ENCODE data around the gene ALDH1A3.

Gene ALDH1A3

GRCh38 chr15:100901702-100902435, 22.2 kb downstream of the ALDH1A3 start:
- no peak for DNase-seq (ENCODE audit: low read depth, low spot score)

- DNase-seq (ENCODE audit: low read depth, low spot score): peak; percentile 69
Measured at GRCh38 chr15:100902436-100903167, 23.0 kb downstream of the ALDH1A3 start.

GRCh38 chr15:100903168-100903554, 23.5 kb downstream of the ALDH1A3 start:
- DNase-seq (ENCODE audit: low read depth, low spot score): no peak

- DNase-seq (ENCODE audit: low read depth, low spot score): no peak
Measured at GRCh38 chr15:100905850-100906249, 26.2 kb downstream of the ALDH1A3 start.

- DNase-seq (ENCODE audit: low read depth, low spot score): no peak
Measured at GRCh38 chr15:100908466-100908865, 28.8 kb downstream of the ALDH1A3 start.

- no peak for DNase-seq (ENCODE audit: low read depth, low spot score)
Measured at GRCh38 chr15:100909565-100909964, 29.9 kb downstream of the ALDH1A3 start.

GRCh38 chr15:100909989-100910955, 30.6 kb downstream of the ALDH1A3 start:
- DNase-seq (ENCODE audit: low read depth, low spot score): no peak

- no peak for DNase-seq (ENCODE audit: low read depth, low spot score)
Measured at GRCh38 chr15:100911086-100911485, 31.5 kb downstream of the ALDH1A3 start.

GRCh38 chr15:100913961-100914360, 34.3 kb downstream of the ALDH1A3 start:
- no peak for DNase-seq (ENCODE audit: low read depth, low spot score)

- no peak for DNase-seq (ENCODE audit: low read depth, low spot score)
Measured at GRCh38 chr15:100914876-100915275, 35.2 kb downstream of the ALDH1A3 start.

GRCh38 chr15:100918034-100918689, 38.5 kb downstream of the ALDH1A3 start:
- DNase-seq (ENCODE audit: low read depth, low spot score): peak; percentile 31

GRCh38 chr15:100918690-100919480, 39.3 kb downstream of the ALDH1A3 start, which contains the start of gene LRRK1:
Gene LRRK1, plus strand, starts transcription at chr15:100919357. Its CDS starts 5,276 bp downstream, at chr15:100924633.
- DNase-seq (ENCODE audit: low read depth, low spot score): no peak

- DNase-seq (ENCODE audit: low read depth, low spot score): no peak
Measured at GRCh38 chr15:100919481-100920405, 40.1 kb downstream of the ALDH1A3 start.

GRCh38 chr15:100920516-100921135, 41.0 kb downstream of the ALDH1A3 start:
- DNase-seq (ENCODE audit: low read depth, low spot score): no peak

GRCh38 chr15:100922192-100923040, 42.8 kb downstream of the ALDH1A3 start:
- no peak for DNase-seq (ENCODE audit: low read depth, low spot score)

GRCh38 chr15:100923076-100923475, 43.4 kb downstream of the ALDH1A3 start:
- no peak for DNase-seq (ENCODE audit: low read depth, low spot score)

GRCh38 chr15:100923902-100924301, 44.3 kb downstream of the ALDH1A3 start:
- DNase-seq (ENCODE audit: low read depth, low spot score): no peak

- DNase-seq (ENCODE audit: low read depth, low spot score): no peak
Measured at GRCh38 chr15:100924436-100924835, 44.8 kb downstream of the ALDH1A3 start.

Measured in smooth muscle cell of the brain vasculature (primary cell).